ENCODE results near the gene PIP4P1.

Gene PIP4P1

DNA sequence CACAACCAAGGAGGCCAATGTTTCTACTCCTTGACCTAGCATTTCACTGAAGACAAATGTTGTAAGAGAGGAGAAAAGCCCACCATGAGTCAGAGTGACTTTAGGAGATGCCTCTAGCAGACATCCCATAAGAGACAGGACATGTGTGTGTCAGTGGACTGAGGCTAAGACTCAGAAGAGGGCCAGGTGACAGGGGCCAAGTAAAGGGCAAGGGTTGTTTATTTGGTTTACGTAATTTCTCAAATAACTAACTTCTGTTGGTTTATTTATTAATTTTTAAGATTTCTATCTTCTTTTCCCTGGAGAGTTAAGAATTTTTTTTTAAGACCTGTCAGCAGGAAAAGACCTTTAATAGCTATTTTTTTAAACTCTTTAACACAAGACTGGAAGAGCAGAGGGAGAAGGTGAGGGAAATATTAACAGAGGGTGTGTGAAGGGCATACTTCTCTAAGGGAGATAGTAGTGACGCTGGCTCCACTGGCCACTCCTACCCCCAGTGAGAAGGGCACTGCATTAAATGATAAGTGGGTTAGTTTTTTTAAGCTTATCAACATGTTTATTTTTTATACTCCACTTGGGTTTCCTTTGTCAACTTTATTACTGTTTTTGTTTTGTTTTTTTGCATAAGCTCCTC lies 11.4 kb upstream of the PIP4P1 start:
- H3K4me3 ChIP-seq (ENCODE audit: low read length): no peak overlapping the region
- H3K36me3 ChIP-seq (ENCODE audit: insufficient read depth, low read depth, low read length): peaks cover 61% of the 10 kb centered on the region
- no peak overlapping the region for H3K9ac ChIP-seq (ENCODE audit: low read depth, low read length)
- H3K27ac ChIP-seq (ENCODE audit: low read length): no peak overlapping the region
- H3K9me3 ChIP-seq (ENCODE audit: insufficient read depth, low read depth, low read length): no peaks in the 10 kb centered on the region
- no peaks in the 10 kb centered on the region for H3K27me3 ChIP-seq (ENCODE audit: insufficient read depth, low read length)
- peaks cover 3% of the 10 kb centered on the region for H3K4me1 ChIP-seq (ENCODE audit: insufficient read depth, low read length)

DNA sequence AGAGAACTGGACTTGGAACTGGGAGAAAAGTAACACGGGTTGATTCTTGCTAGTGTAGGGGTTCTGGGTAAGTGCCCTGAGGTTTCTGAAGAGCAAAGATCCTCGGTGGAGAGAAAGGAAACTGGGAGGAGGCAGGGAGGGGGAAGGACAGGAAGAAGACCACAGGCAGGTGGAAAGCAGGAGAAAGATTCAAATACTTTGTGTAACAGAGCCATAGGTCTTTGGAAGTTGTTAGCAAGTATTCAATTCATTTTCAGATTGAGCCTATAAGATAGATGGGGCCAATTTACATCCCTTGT lies 9.3 kb upstream of the PIP4P1 start:
- peaks cover 40% of the 10 kb centered on the region for H3K36me3 ChIP-seq (ENCODE audit: insufficient read depth, low read depth, low read length)

DNA sequence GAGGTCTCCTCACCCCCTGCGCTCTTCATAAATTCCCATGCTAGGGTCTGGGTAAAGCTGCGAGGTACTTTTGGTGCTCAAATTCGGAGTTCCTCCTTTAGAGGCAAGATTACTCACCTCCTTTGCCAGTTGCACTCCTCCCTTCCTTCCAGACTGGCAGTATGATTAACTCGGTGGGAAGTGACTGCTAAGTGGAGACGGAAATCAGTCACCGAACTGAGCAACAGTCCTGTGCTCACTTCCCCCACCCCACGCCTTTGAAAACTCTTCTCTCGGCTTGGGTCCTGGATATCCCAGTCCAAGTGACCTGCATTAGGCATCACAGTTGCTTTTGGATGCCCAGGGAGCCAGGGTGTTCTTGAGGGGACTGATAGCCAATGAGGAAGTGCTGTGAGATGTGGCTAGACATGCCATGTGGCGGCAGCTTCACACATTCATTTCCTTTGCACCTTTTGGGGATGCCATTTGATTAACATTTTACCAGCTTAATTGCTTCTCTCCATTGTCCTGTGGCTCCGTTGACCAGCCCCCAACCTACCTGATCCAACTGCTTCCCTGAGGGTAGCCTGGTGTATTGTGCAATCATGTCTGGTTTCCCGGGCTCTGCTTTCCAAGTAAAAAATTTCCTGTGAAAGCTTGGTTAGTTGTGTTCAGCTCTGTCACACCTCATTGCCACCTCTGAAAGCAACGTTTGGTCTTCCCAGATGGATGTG lies 8.8 kb upstream of the PIP4P1 start:
- H3K27ac ChIP-seq (ENCODE audit: low read length): no peak overlapping the region
- peaks cover 35% of the 10 kb centered on the region for H3K36me3 ChIP-seq (ENCODE audit: insufficient read depth, low read depth, low read length)
- peak overlapping the region; percentile 87 for H3K9ac ChIP-seq (ENCODE audit: low read depth, low read length)
- H3K27me3 ChIP-seq (ENCODE audit: insufficient read depth, low read length): no peaks in the 10 kb centered on the region
- peak overlapping the region; percentile 93 for H3K4me3 ChIP-seq (ENCODE audit: low read length)
- H3K9me3 ChIP-seq (ENCODE audit: insufficient read depth, low read depth, low read length): no peaks in the 10 kb centered on the region
- peaks cover 3% of the 10 kb centered on the region for H3K4me1 ChIP-seq (ENCODE audit: insufficient read depth, low read length)

More for the DNA sequence above, 9.3 kb upstream of the PIP4P1 start:
- Histone ChIP-seq H3K9ac (ENCODE audit: low read depth, low read length) (peak overlapping the region; percentile 87; the same call in 1 of the 2 replicates), H3K4me1 (ENCODE audit: insufficient read depth, low read length) (peaks cover 3% of the 10 kb centered on the region), H3K4me3 (ENCODE audit: low read length) (peak overlapping the region; percentile 93), H3K27me3 (ENCODE audit: insufficient read depth, low read length) (no peaks in the 10 kb centered on the region), H3K9me3 (ENCODE audit: insufficient read depth, low read depth, low read length) (no peaks in the 10 kb centered on the region), H3K27ac (ENCODE audit: low read length) (no peak overlapping the region)

DNA sequence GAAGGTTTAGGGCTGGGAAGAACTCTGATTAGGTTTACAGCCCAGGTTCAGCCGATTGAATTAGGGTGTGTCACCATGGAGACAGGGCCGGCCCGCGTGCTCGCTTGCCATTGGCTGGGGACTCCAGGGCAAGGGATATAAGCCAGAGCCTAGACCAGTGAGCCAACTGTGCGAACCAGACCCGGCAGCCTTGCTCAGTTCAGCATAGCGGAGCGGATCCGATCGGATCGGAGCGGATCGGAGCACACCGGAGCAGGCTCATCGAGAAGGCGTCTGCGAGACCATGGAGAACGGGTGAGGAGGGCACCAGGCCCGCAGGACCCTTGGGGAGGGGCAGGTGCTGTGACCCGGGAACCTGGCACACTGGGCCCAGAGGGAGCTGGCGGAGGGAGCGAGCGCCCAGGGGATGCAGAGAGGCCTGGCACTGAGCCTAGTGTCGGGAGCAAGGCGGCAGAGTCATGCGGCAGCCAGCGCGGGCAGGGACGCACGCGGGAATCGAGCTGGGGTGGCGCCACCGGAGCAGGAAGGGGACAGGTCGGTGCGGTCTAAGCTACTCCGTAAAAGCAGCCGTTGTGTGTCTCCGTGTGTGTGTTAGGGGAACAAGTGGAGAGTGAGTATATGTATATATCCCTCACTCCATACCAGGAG lies 8.1 kb upstream of the PIP4P1 start, which contains the start of gene PNP:
PNP (plus strand) TSS at position 165 of the 648 bp plus-strand sequence; CDS start at position 284, 119 bp downstream.
- Histone ChIP-seq H3K27me3 (ENCODE audit: insufficient read depth, low read length) (no peaks in the 10 kb centered on the region), H3K9ac (ENCODE audit: low read depth, low read length) (peak within 1 kb of the TSS; percentile 87), H3K36me3 (ENCODE audit: insufficient read depth, low read depth, low read length) (peaks cover 28% of the 10 kb centered on the region), H3K4me1 (ENCODE audit: insufficient read depth, low read length) (peaks cover 3% of the 10 kb centered on the region), H3K9me3 (ENCODE audit: insufficient read depth, low read depth, low read length) (no peaks in the 10 kb centered on the region), H3K27ac (ENCODE audit: low read length) (no peak within 1 kb of the TSS), H3K4me3 (ENCODE audit: low read length) (peak within 1 kb of the TSS; percentile 93)

GRCh38 chr14:20468764-20469241 lies 7.6 kb upstream of the PIP4P1 start:
- peak overlapping the region; percentile 87; the same call in 1 of the 2 replicates for H3K9ac ChIP-seq (ENCODE audit: low read depth, low read length)
- no peaks in the 10 kb centered on the region for H3K9me3 ChIP-seq (ENCODE audit: insufficient read depth, low read depth, low read length)
- H3K27me3 ChIP-seq (ENCODE audit: insufficient read depth, low read length): no peaks in the 10 kb centered on the region
- no peak overlapping the region for H3K27ac ChIP-seq (ENCODE audit: low read length)
- peak overlapping the region; percentile 93; the same call in 1 of the 2 replicates for H3K4me3 ChIP-seq (ENCODE audit: low read length)
- H3K4me1 ChIP-seq (ENCODE audit: insufficient read depth, low read length): peaks cover 3% of the 10 kb centered on the region
- H3K36me3 ChIP-seq (ENCODE audit: insufficient read depth, low read depth, low read length): peaks cover 23% of the 10 kb centered on the region

DNA sequence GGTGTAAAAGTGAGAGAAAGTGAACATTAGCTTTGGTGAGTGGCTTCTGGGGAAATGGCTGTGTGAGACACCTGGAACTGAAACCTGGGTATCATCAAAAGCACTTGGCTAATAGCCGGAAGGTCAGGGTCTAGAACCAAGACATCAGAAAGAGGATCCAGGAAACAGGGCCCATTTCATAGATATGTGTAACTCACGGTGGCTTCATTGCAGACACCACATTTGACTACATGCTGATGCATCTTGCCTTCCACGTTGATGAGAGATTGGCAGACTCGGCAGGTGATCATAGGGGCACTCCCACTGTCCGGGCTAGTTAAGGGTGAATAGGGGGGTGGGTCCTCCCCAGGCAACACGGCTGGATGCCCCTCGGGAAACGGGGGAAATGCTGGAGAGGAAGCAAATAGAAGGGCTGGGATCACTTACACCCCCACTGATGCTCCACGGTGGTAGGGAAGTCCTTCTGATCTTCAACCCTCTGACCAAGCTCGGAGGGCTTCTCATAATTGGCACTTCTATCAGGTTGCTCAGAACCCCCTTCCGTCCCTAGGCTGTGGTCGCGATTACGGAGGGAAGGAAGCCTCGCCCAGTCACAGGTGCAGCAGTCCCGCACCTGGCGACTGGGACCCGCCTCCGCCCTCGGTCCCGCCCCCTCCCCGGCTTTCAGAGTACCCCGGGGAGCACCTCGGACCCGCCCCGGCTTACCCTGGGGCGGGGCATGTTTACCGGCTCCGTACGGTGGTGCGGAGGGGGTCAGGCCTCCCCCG lies 593 bp downstream of the PIP4P1 start:
- Histone ChIP-seq H3K4me1 (ENCODE audit: insufficient read depth, low read length) (peaks cover 11% of the 10 kb centered on the region), H3K36me3 (ENCODE audit: insufficient read depth, low read depth, low read length) (peaks cover 49% of the 10 kb centered on the region), H3K9me3 (ENCODE audit: insufficient read depth, low read depth, low read length) (no peaks in the 10 kb centered on the region), H3K4me3 (ENCODE audit: low read length) (peak overlapping the region; percentile 94), H3K9ac (ENCODE audit: low read depth, low read length) (peak overlapping the region; percentile 87), H3K27ac (ENCODE audit: low read length) (no peak overlapping the region), H3K27me3 (ENCODE audit: insufficient read depth, low read length) (no peaks in the 10 kb centered on the region)

GRCh38 chr14:20458031-20458789 lies 3.0 kb downstream of the PIP4P1 start:
- H3K4me1 ChIP-seq (ENCODE audit: insufficient read depth, low read length): peaks cover 11% of the 10 kb centered on the region

GRCh38 chr14:20456971-20457370 lies 4.3 kb downstream of the PIP4P1 start:
- Histone ChIP-seq H3K4me1 (ENCODE audit: insufficient read depth, low read length) (peaks cover 11% of the 10 kb centered on the region), H3K27me3 (ENCODE audit: insufficient read depth, low read length) (no peaks in the 10 kb centered on the region), H3K4me3 (ENCODE audit: low read length) (peak overlapping the region; percentile 89; the same call in 1 of the 2 replicates), H3K27ac (ENCODE audit: low read length) (no peak overlapping the region), H3K36me3 (ENCODE audit: insufficient read depth, low read depth, low read length) (peaks cover 55% of the 10 kb centered on the region), H3K9ac (ENCODE audit: low read depth, low read length) (peak overlapping the region; percentile 100; the same call in 1 of the 2 replicates), H3K9me3 (ENCODE audit: insufficient read depth, low read depth, low read length) (no peaks in the 10 kb centered on the region)

More at GRCh38 chr14:20458031-20458789, 3.0 kb downstream of the PIP4P1 start:
- Histone ChIP-seq H3K9ac (ENCODE audit: low read depth, low read length) (no peak overlapping the region), H3K36me3 (ENCODE audit: insufficient read depth, low read depth, low read length) (peaks cover 49% of the 10 kb centered on the region), H3K4me3 (ENCODE audit: low read length) (no peak overlapping the region), H3K27me3 (ENCODE audit: insufficient read depth, low read length) (no peaks in the 10 kb centered on the region), H3K27ac (ENCODE audit: low read length) (no peak overlapping the region), H3K9me3 (ENCODE audit: insufficient read depth, low read depth, low read length) (no peaks in the 10 kb centered on the region)

- H3K9me3 ChIP-seq (ENCODE audit: insufficient read depth, low read depth, low read length): no peaks in the 10 kb centered on the region
- H3K4me1 ChIP-seq (ENCODE audit: insufficient read depth, low read length): peaks cover 11% of the 10 kb centered on the region
- H3K27ac ChIP-seq (ENCODE audit: low read length): peak overlapping the region; percentile 94
- H3K9ac ChIP-seq (ENCODE audit: low read depth, low read length): peak overlapping the region; percentile 100
- peaks cover 66% of the 10 kb centered on the region for H3K36me3 ChIP-seq (ENCODE audit: insufficient read depth, low read depth, low read length)
- no peaks in the 10 kb centered on the region for H3K27me3 ChIP-seq (ENCODE audit: insufficient read depth, low read length)
- H3K4me3 ChIP-seq (ENCODE audit: low read length): peak overlapping the region; percentile 89
These were observed 5.6 kb downstream of the PIP4P1 start for GRCh38 chr14:20455355-20456300.
